H54 (cell line): Measurements from ENCODE around the gene PRDX1.
A peak's percentile ranks its signal among the peaks of the same experiment; 100 is the strongest.
"Not testable (repeated sequence)": the region's sequence is repeated elsewhere in the genome, so short reads cannot be mapped to it uniquely, and the experiment has no call there.

ENCODE experiments used
- DNase-seq: peaks from one replicate; pipeline ENCODE4 v3.0.0; 2011; ENCODE audit warnings: low spot score, mixed read lengths; ENCODE audit not compliant: insufficient read length
- FAIRE-seq: peaks from 3 replicates; lab custom pipeline; 2011; peaks lifted over from hg19 to GRCh38; lab: Jason Lieb, UNC
- POLR2A ChIP-seq: IDR thresholded peaks from 2 replicates; pipeline ENCODE4 v1.6.1; 2011; ENCODE audit warnings: low read depth, mild to moderate bottlenecking, low read length

Gene PRDX1

GRCh38 chr1:45503462-45504360, 18.0 kb downstream of the PRDX1 start:
- no peak for FAIRE-seq
- no peak for DNase-seq
- no peak for TF ChIP-seq POLR2A

GRCh38 chr1:45501505-45501859, 20.2 kb downstream of the PRDX1 start:
- FAIRE-seq = no peak
- no peak for TF ChIP-seq POLR2A

GRCh38 chr1:45499415-45499769, 22.3 kb downstream of the PRDX1 start:
- no peak for TF ChIP-seq POLR2A
- FAIRE-seq (no peak), DNase-seq (no peak)

More at GRCh38 chr1:45501505-45501859, 20.2 kb downstream of the PRDX1 start:
- DNase-seq = no peak

- no peak for DNase-seq
- no peak for TF ChIP-seq POLR2A
- FAIRE-seq = no peak
These were observed 23.4 kb downstream of the PRDX1 start for GRCh38 chr1:45498279-45498678.

- FAIRE-seq (no peak), DNase-seq (no peak)
- TF ChIP-seq POLR2A = no peak
These were observed 28.5 kb downstream of the PRDX1 start for GRCh38 chr1:45493116-45493697.

- TF ChIP-seq POLR2A = no peak
- FAIRE-seq = no peak
These were observed 29.0 kb downstream of the PRDX1 start for GRCh38 chr1:45492691-45493090.

GRCh38 chr1:45491487-45492260, 30.0 kb downstream of the PRDX1 start:
- no peak for TF ChIP-seq POLR2A
- DNase-seq (no peak), FAIRE-seq (no peak)

More at GRCh38 chr1:45492691-45493090, 29.0 kb downstream of the PRDX1 start:
- no peak for DNase-seq

GRCh38 chr1:45490626-45491486, 30.8 kb downstream of the PRDX1 start, which contains the start of gene TESK2:
Gene TESK2 (minus strand): TSS chr1:45491163. CDS start chr1:45457785, 33,378 bp downstream.
- DNase-seq (peak; percentile 96), FAIRE-seq (peak; percentile 99)
- peak; percentile 76 for TF ChIP-seq POLR2A

GRCh38 chr1:45490121-45490625, 31.5 kb downstream of the PRDX1 start:
- no peak for FAIRE-seq
- TF ChIP-seq POLR2A = no peak
- no peak for DNase-seq

- not testable (repeated sequence) for FAIRE-seq, DNase-seq
These were observed 32.3 kb downstream of the PRDX1 start for GRCh38 chr1:45489379-45489778.

- no peak for FAIRE-seq
- no peak for TF ChIP-seq POLR2A
- DNase-seq = no peak
These were observed 32.9 kb downstream of the PRDX1 start for GRCh38 chr1:45488666-45489377.

- TF ChIP-seq POLR2A = no peak
- no peak for DNase-seq
- no peak for FAIRE-seq
These were observed 35.7 kb downstream of the PRDX1 start for GRCh38 chr1:45485949-45486348.
